Measurements from ENCODE around the gene KICS2.
"Not testable (repeated sequence)": the region's sequence is repeated elsewhere in the genome, so short reads cannot be mapped to it uniquely, and the experiment has no call there.

KICS2 gene

GRCh38 chr12:64212119-64212746, 9.9 kb downstream of the KICS2 start:
- DNase-seq = no peak

DNA sequence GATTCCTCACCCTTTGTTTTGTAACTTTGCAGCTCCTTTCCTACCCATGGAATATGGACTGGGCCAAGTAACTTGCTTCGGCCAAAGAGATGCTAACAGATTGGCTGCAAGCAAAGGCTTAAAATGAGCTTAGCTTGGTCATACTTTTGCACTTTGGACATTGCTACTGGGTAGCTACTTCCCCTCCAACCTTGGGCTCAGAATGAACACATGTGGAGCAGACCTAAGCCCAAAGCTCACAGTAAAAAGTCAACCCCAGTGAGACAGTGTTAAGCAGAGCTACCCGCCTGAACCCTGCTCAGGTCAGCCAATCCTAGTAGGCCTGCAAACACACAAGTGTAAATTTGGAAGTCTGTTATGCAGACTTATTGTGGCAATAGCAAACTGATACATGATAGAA, 14.6 kb downstream of the KICS2 start:
- DNase-seq = no peak

DNA sequence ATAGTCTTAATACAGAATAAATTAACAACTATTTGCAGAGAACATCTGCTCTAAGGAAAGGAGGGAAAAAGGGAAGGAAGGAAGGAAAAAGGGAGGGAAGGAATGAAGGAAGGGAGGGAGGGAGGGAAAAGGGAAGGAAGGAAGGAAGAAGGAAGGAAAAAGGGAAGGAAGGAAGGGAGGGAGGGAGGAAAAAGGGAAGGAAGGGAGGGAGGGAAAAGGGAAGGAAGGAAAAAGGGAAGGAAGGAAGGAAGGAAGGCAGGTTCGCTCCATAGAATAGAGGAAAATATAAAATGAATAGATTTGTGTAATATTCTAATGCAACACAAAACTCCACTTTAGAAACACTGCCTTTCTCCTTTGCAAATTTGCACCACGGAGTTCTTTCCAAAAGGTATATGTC, 16.6 kb downstream of the KICS2 start:
- no peak for DNase-seq

DNA sequence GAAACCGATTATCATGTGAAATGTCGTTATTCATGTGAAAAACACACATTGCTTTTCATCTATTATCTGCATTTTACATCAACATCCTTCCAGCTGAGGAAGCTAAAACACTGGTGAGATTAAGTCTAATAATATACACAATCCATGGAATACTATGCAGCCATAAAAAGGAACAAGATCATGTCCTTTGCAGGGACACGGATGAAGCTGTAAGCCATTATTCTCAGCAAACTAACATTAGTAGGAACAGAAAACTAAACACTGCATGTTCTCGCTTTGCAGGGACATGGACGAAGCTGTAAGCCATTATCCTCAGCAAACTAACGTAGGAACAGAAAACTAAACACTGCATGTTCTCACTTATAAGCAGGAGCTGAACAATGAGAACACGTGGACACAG, 18.3 kb downstream of the KICS2 start:
- no peak for DNase-seq

GRCh38 chr12:64203036-64203435, 19.1 kb downstream of the KICS2 start:
- peak; percentile 15 for DNase-seq

DNA sequence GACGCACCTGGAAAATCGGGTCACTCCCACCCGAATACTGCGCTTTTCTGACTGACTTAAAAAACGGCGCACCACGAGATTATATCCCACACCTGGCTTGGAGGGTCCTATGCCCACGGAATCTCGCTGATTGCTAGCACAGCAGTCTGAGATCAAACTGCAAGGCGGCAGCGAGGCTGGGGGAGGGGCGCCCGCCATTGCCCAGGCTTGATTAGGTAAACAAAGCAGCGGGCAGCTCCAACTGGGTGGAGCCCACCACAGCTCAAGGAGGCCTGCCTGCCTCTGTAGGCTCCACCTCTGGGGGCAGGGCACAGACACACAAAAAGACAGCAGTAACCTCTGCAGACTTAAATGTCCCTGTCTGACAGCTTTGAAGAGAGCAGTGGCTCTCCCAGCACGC, 26.3 kb downstream of the KICS2 start:
- not testable (repeated sequence) for DNase-seq

DNA sequence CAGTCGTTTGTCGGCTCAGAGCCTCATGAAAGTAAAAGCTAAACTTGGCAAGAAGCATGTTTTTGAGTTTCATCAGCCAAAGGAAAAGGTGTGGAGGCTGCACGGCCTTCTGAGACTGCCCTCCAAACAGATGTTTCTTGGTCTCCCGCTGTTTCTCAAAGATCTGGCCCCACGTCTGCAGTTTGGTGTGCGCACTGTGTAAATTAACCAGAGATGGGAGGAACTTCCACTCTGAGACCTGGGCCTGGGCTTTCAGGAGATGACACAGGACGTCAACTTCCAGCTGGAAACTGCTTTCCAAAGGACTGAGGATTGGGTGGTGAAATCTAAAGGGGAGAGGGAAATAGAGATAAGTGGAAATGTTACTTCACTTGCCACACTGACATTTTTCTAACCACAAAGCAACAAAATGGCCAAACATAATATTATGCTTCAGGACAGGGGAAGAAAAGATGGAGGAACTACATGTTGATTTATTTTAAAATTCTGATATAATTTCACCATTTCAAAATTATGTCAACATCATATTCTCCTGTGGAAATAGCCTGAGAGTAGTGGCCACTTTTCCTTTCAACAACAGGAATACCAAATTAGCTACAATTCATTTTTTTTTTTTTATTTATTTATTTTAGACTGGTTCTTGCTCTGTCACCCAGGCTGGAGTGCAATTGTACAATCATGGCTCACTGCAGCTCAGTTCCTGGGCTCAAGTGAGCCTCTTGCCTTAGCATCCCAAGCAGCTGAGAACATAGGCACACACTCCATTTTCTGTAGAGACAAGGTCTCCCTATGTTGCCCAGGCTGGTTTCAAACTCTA, 27.6 kb downstream of the KICS2 start:
- DNase-seq = no peak

DNA sequence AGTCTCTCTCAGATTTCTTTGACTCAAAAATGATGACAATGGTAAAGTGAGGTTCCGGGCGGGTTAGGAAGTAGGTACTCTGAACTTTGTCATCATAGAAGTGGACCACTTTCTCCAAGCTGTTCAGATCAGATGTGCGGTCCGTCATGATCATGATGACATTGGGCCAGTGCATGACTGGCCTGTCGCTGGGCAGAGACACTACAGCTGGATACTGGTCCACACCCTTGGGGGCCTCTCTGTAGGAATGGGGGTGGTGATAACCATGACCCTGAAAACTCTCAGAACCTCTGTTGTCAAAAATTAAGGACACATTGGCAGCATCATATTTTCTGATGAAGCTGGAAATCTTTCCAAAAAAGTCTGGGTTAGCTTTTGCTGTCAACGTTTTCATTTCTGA, 28.2 kb downstream of the KICS2 start:
- no peak for DNase-seq

GRCh38 chr12:64192644-64193444, 29.3 kb downstream of the KICS2 start:
- DNase-seq = peak; percentile 39

DNA sequence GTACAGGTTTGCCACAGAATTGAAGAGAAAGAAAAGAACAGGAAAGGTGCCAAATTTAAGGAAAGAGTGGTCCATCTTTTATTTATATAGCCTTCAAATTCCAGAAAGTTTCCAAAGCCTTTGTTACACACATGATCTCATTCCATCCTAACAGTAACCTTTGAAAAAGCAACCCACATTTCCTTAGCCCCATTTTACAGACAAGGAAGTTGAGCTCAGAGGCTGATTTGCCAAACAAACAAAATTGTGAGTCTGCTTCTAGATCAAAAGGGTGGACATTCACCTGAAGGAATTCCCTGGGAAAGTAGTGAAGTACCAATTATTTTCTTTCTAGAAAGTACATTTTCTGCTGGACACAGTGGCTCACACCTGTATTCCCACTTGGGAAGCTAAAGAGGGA, 32.0 kb downstream of the KICS2 start:
- no peak for DNase-seq

- DNase-seq = no peak
Measured at GRCh38 chr12:64189530-64189929, 32.6 kb downstream of the KICS2 start.

- DNase-seq = no peak
Measured at GRCh38 chr12:64187794-64188193, 34.3 kb downstream of the KICS2 start.

DNA sequence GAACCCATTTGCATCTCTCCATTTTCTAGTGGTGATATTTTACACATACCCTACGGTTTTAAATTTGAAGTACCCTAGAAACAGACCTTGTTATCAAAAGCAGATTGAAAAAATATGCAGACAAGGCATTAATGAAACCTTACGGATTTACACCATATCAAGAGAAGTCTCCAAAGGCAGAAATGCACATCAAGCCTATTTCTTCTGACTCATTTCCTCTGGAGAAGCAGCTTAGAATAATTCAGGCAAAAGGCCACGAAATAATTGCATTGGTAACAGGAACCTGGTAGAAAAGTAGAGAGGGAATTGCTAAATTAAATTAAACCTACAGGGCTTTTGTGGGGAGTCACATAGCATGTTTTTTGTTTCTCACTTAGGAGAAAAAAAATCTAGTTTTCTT, 34.7 kb downstream of the KICS2 start:
- no peak for DNase-seq

- peak; percentile 72 for DNase-seq
Measured at GRCh38 chr12:64186789-64187188, 35.3 kb downstream of the KICS2 start.

GRCh38 chr12:64184216-64184615, 37.9 kb downstream of the KICS2 start:
- no peak for DNase-seq

- DNase-seq = no peak
Measured at GRCh38 chr12:64181430-64182291, 40.4 kb downstream of the KICS2 start.

GRCh38 chr12:64180951-64181350, 41.1 kb downstream of the KICS2 start:
- no peak for DNase-seq

- DNase-seq = no peak
Measured at GRCh38 chr12:64178122-64178521, 44.0 kb downstream of the KICS2 start.

DNA sequence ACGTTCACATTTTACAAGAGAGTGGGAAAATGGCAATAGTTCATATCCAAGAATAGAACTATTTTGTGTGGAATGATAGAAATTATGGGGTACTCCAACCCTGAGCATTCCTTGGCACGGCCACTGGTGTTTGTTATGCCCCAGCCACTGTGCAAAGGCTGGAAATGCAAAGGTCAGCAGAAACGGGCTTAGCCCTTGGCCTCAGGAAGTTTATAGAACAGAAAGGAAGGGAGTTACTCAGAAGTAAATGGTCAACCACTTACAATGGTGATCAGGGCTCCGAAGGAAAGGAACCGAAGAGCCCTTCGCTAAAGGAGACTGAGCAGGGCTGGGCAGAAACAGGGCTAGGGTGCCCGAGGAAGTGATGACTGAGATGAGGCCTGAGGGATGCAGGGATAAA, 45.1 kb downstream of the KICS2 start:
- no peak for DNase-seq

DNA sequence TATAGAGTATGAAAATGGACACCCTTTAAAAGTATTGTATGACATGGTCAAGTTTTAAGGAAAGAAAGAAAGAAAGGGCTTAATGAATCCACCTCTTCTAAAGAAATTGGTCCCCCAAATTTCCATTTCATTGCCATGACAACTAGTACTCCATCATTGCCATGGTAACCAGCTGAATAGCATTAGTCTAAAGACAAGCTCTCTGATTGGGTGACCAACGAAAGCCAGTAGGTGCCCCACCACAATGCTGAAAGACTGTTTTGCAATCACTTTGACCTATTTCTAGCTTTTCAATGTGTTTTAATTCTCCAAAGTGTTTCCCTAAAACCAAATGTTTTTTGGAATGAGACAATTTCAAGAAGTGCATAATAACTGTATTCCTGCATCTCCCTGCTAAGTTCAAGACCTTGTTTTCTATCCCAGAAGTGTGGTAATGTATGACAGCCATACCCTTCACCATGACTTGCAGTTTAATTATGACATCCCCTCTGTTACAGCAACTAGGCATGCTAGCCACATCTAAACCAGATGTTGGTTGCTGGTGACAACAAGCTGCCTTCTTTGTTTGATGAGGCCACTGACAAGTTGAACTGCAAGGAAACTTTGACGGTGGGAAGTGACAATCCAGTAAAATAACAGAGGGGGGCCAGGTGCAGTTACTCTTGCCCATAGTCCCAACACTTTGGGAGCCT, 46.7 kb downstream of the KICS2 start:
- DNase-seq = no peak

DNA sequence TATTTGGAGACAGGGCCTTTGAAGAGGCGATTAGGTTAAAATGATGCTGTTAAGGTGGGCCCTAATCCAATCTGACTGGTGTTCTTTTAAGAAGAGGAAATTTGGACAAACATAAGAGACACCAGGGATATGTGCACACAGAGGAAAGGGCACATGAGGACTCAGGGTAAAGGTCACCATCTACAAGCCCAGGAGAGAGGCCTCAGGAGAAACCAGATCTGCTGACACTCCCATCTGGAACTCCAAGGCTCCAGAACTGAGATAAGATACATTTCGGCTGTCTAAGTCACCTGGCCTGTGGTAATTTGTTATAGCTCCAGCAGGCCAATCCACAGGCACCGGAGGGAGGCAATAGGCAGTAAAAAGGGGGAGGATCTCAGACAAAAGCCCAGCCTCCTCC, 48.6 kb downstream of the KICS2 start:
- DNase-seq = no peak
